GM23338 (cell line): ENCODE measurements around the gene MRTO4. TPM values are rescaled to one million over a fixed set of nuclear protein-coding genes. Genes with fewer than 3 reads are reported as not detected.

Source experiments
- ATAC-seq: fragments of 200-7000 bp; cut with Tn5 transposase; 3 replicates; pipeline ENCODE4 v1.9.1; 2020
- DNase-seq: peaks from one replicate; pipeline ENCODE4 v3.0.0-alpha.2; 2015; ENCODE audit warnings: low spot score
- H2AFZ ChIP-seq: fragments of 200-600 bp; sonication (generic); 2 replicates; pipeline ENCODE4 v1.8.0; 2016; ENCODE audit warnings: antibody characterized with exemption, mild to moderate bottlenecking, moderate library complexity
- H3F3A ChIP-seq: fragments of 200-600 bp; sonication (generic); replicated peaks from 2 replicates; pipeline ENCODE4 v1.8.0; 2017; ENCODE audit warnings: antibody characterized with exemption, mixed run types, low read depth
- H3K27ac ChIP-seq: fragments of 200-600 bp; sonication (generic); 2 replicates; pipeline ENCODE4 v1.6.1; 2016; ENCODE audit warnings: low read depth
- H3K27me3 ChIP-seq: fragments of 200-600 bp; sonication (generic); 2 replicates; pipeline ENCODE4 v1.8.0; 2016; ENCODE audit warnings: mild to moderate bottlenecking, mixed run types, moderate library complexity; ENCODE audit not compliant: insufficient read depth
- H3K36me3 ChIP-seq: fragments of 200-600 bp; sonication (generic); 2 replicates; pipeline ENCODE4 v1.8.0; 2016; ENCODE audit warnings: mild to moderate bottlenecking; ENCODE audit not compliant: insufficient read depth
- H3K4me1 ChIP-seq: fragments of 200-600 bp; sonication (generic); 2 replicates; pipeline ENCODE4 v1.8.0; 2016; ENCODE audit warnings: mild to moderate bottlenecking, moderate library complexity; ENCODE audit not compliant: insufficient read depth
- H3K4me2 ChIP-seq: fragments of 200-600 bp; sonication (generic); 2 replicates; pipeline ENCODE4 v1.7.1; 2017; ENCODE audit warnings: mixed run types
- H3K4me3 ChIP-seq: fragments of 200-600 bp; sonication (generic); 2 replicates; pipeline ENCODE4 v1.6.1; 2016; ENCODE audit warnings: mixed run types
- H3K79me2 ChIP-seq: fragments of 200-600 bp; sonication (generic); replicated peaks from 2 replicates; pipeline ENCODE4 v1.8.0; 2017; ENCODE audit warnings: mild to moderate bottlenecking; ENCODE audit not compliant: insufficient read depth
- H3K9me2 ChIP-seq: fragments of 200-600 bp; sonication (generic); 2 replicates; pipeline ENCODE4 v1.8.0; 2017; ENCODE audit not compliant: insufficient read depth
- H4K20me1 ChIP-seq: fragments of 200-600 bp; sonication (generic); replicated peaks from 2 replicates; pipeline ENCODE4 v1.8.0; 2017; ENCODE audit warnings: mild to moderate bottlenecking; ENCODE audit not compliant: insufficient read depth
- H3K27ac Mint-ChIP-seq: 2 replicates; pipeline ENCODE4 v1.8.0; 2020; ENCODE audit warnings: inconsistent platforms, mild to moderate bottlenecking, moderate library complexity, mixed read lengths
- H3K27me3 Mint-ChIP-seq: 3 replicates; pipeline ENCODE4 v1.8.0; 2022; ENCODE audit warnings: low read depth, mild to moderate bottlenecking, moderate library complexity, mixed read lengths, inconsistent platforms; ENCODE audit not compliant: insufficient read depth, poor library complexity
- H3K36me3 Mint-ChIP-seq: 3 replicates; pipeline ENCODE4 v1.8.0; 2021; ENCODE audit warnings: low read depth, mild to moderate bottlenecking, inconsistent platforms, moderate library complexity, mixed read lengths
- H3K4me1 Mint-ChIP-seq: 3 replicates; pipeline ENCODE4 v1.8.0; 2020; ENCODE audit warnings: mild to moderate bottlenecking, inconsistent platforms, mixed read lengths
- H3K4me3 Mint-ChIP-seq: 3 replicates; pipeline ENCODE4 v1.8.0; 2021; ENCODE audit warnings: moderate library complexity, mild to moderate bottlenecking, inconsistent platforms, mixed read lengths
- H3K9me3 Mint-ChIP-seq: 3 replicates; pipeline ENCODE4 v1.8.0; 2020; ENCODE audit warnings: moderate library complexity, mild to moderate bottlenecking, inconsistent platforms, mixed read lengths
- CREB1 ChIP-seq: fragments of 250-450 bp; sonication (Bioruptor Pico); IDR thresholded peaks from 2 replicates; pipeline ENCODE4 v1.5.0; 2020; ENCODE audit warnings: low read depth, mild to moderate bottlenecking, moderate library complexity
- CTCF ChIP-seq, 2 experiments: fragments of 200-600 bp in 1 of 2; sonication (generic) in 1 of 2; conservative IDR thresholded peaks; 2 replicates each; pipeline versions ENCODE4 v1.5.1 to v1.6.1; 2016 to 2017; ENCODE audit warnings: antibody characterized with exemption in 2 of 2, low read depth in 2 of 2, mild to moderate bottlenecking in 2 of 2, moderate library complexity in 1 of 2
- ETS1 ChIP-seq: IDR thresholded peaks from 2 replicates; pipeline ENCODE4 v1.6.1; 2016; ENCODE audit warnings: antibody characterized with exemption
- EZH2phosphoT487 ChIP-seq: fragments of 200-600 bp; sonication (generic); IDR thresholded peaks from one replicate; pipeline ENCODE4 v1.8.1; 2018; ENCODE audit warnings: antibody characterized with exemption; ENCODE audit not compliant: unreplicated experiment
- JUNB ChIP-seq: IDR thresholded peaks from one replicate; pipeline ENCODE4 v1.6.1; 2016; ENCODE audit warnings: antibody characterized with exemption; ENCODE audit not compliant: unreplicated experiment
- NANOG ChIP-seq: IDR thresholded peaks from 2 replicates; pipeline ENCODE4 v1.6.1; 2016; ENCODE audit warnings: antibody characterized with exemption, borderline replicate concordance
- POLR2AphosphoS5 ChIP-seq: IDR thresholded peaks from 2 replicates; pipeline ENCODE4 v1.6.1; 2016; ENCODE audit warnings: antibody characterized with exemption, low read depth
- REST ChIP-seq: IDR thresholded peaks from one replicate; pipeline ENCODE4 v1.6.1; 2018; ENCODE audit warnings: antibody characterized with exemption; ENCODE audit not compliant: unreplicated experiment
- STAT1 ChIP-seq: IDR thresholded peaks from one replicate; pipeline ENCODE4 v1.6.1; 2016; ENCODE audit warnings: antibody characterized with exemption; ENCODE audit not compliant: unreplicated experiment
- ZNF114 ChIP-seq: fragments of 250-450 bp; sonication (Bioruptor Pico); IDR thresholded peaks from 2 replicates; pipeline ENCODE4 v1.5.0; 2020; ENCODE audit warnings: mild to moderate bottlenecking, moderate library complexity
- ZNF331 ChIP-seq: fragments of 250-450 bp; sonication (Bioruptor Pico); IDR thresholded peaks from 2 replicates; pipeline ENCODE4 v1.5.0; 2020; ENCODE audit warnings: low read depth, mild to moderate bottlenecking, moderate library complexity
- polyA plus RNA-seq: library from polyadenylated mRNA; unstranded; fragments of >200 nt; fragmentation: Nextera tagmentation; extraction: Ambion mirVana; gene quantifications from 2 replicates; pipeline ENCODE4 v1.2.1, GENCODE V29; 2016
- total RNA-seq: library from RNA; depleted of rRNA; stranded (reverse); fragments of >200 nt; shearing (Covaris generic); gene quantifications from 2 replicates; pipeline ENCODE4 v1.2.3, GENCODE V29; 2014

Gene MRTO4
- total and polyA plus RNA-seq, 2 experiments from 2014 or later = 54.2 to 88.5 TPM

- TF ChIP-seq CTCF (conservative IDR thresholded peaks at IDR 0.05; ENCODE audit: low read depth in 2 of 2) (no peak), ZNF114 (CRISPR knock-in tag) (no peak)
These were observed 32.2 kb upstream of the MRTO4 start (continued) for GRCh38 chr1:19219451-19219850.

- Histone ChIP-seq H3K79me2 (no peaks in the 10 kb centered on the region), H3K4me2 (no peak overlapping the region), H3K36me3 (peaks cover 46% of the 10 kb centered on the region), H3K27ac (no peak overlapping the region), H3F3A (no peaks in the 10 kb centered on the region), H3K9me2 (no peaks in the 10 kb centered on the region), H4K20me1 (peaks cover 26% of the 10 kb centered on the region), H2AFZ (no peak overlapping the region), H3K4me1 (no peaks in the 10 kb centered on the region), H3K27me3 (no peaks in the 10 kb centered on the region), H3K4me3 (no peak overlapping the region)
- no peak overlapping the region for H3K4me3 Mint-ChIP-seq
- no peaks in the 10 kb centered on the region for H3K9me3 Mint-ChIP-seq
- DNase-seq = no peak
- TF ChIP-seq JUNB (no peak), ZNF114 (CRISPR knock-in tag) (no peak), ETS1 (no peak), NANOG (no peak), STAT1 (no peak), REST (no peak), POLR2AphosphoS5 (no peak), CREB1 (no peak), EZH2phosphoT487 (no peak), ZNF331 (CRISPR knock-in tag) (no peak), CTCF (conservative IDR thresholded peaks at IDR 0.05; ENCODE audit: low read depth in 2 of 2) (no peak)
- H3K36me3 Mint-ChIP-seq = peaks cover 78% of the 10 kb centered on the region
- H3K27ac Mint-ChIP-seq = peak overlapping the region; percentile 60; the same call in 1 of the 2 replicates
- ATAC-seq = no peak; the same call in 2 of the 3 replicates
- H3K4me1 Mint-ChIP-seq = no peaks in the 10 kb centered on the region
- peaks cover 3% of the 10 kb centered on the region for H3K27me3 Mint-ChIP-seq
These were observed 31.3 kb upstream of the MRTO4 start for GRCh38 chr1:19220080-19220846.
